ENCODE results near the gene PLEKHM3.

DNA sequence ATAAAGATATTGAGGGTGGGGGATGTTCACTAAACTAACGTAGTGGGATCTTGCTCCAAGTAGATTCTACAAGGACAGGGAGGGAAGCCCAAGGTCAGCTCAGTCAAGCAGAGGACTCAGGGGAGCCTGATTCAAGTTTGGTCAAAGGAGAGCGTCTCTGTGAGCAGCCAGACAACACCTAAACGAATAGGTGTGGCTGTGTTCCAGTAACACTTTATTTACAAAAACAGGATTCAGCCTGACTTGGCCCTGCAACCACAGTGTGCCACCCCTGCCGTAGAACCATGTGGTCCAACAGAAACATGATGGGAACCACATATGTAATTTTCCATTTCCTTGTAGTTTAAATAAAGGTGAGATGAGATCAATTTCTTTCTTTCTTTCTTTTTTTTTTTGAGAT lies 237.5 kb downstream of the PLEKHM3 start:
- TF ChIP-seq, protein P1, sequence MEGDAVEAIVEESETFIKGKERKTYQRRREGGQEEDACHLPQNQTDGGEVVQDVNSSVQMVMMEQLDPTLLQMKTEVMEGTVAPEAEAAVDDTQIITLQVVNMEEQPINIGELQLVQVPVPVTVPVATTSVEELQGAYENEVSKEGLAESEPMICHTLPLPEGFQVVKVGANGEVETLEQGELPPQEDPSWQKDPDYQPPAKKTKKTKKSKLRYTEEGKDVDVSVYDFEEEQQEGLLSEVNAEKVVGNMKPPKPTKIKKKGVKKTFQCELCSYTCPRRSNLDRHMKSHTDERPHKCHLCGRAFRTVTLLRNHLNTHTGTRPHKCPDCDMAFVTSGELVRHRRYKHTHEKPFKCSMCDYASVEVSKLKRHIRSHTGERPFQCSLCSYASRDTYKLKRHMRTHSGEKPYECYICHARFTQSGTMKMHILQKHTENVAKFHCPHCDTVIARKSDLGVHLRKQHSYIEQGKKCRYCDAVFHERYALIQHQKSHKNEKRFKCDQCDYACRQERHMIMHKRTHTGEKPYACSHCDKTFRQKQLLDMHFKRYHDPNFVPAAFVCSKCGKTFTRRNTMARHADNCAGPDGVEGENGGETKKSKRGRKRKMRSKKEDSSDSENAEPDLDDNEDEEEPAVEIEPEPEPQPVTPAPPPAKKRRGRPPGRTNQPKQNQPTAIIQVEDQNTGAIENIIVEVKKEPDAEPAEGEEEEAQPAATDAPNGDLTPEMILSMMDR (IDR thresholded peaks at IDR 0.05): no peak
- TF ChIP-seq POLR2A (IDR thresholded peaks at IDR 0.05): no peak

Data from right lobe of liver (tissue), 4 donors.